HG02981 (cell line): ENCODE results near the gene GTF3C1.

Experiments used
- ATAC-seq: cut with Tn5 transposase; IDR thresholded peaks from one replicate; pipeline ENCODE4 v1.9.1; 2021; ENCODE audit warnings: mild to moderate bottlenecking, moderate library complexity; ENCODE audit not compliant: unreplicated experiment

GTF3C1 gene

DNA sequence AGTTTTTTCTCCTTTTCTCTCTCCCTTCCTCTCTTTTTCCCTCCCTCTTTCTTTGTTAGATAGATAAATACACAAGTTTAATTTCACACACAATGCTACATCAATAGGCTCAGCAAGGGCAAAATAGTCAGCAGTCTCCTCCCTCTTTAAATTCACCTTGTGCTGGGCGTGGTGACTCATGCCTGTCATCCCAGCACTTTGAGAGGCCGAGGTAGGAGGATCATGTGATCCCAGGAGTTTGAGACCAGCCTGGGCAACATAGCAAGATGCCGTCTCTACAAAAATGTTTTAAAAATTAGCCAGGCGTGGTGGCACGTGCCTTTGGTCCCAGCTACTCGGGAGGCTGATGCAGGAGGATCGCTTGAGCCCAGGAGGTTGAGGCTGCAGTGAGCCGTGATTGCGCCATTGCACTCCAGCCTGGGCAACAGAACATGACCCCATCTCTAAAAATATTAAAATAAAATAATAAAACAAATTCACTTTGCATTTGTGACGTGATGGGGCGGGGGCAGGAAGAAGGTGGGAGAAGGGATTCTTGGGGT, 120.3 kb downstream of the GTF3C1 start:
- no peak for ATAC-seq

GRCh38 chr16:27428026-27428785, 121.5 kb downstream of the GTF3C1 start:
- no peak for ATAC-seq

- ATAC-seq, result no peak
These were observed 122.2 kb downstream of the GTF3C1 start for GRCh38 chr16:27427538-27427937.

DNA sequence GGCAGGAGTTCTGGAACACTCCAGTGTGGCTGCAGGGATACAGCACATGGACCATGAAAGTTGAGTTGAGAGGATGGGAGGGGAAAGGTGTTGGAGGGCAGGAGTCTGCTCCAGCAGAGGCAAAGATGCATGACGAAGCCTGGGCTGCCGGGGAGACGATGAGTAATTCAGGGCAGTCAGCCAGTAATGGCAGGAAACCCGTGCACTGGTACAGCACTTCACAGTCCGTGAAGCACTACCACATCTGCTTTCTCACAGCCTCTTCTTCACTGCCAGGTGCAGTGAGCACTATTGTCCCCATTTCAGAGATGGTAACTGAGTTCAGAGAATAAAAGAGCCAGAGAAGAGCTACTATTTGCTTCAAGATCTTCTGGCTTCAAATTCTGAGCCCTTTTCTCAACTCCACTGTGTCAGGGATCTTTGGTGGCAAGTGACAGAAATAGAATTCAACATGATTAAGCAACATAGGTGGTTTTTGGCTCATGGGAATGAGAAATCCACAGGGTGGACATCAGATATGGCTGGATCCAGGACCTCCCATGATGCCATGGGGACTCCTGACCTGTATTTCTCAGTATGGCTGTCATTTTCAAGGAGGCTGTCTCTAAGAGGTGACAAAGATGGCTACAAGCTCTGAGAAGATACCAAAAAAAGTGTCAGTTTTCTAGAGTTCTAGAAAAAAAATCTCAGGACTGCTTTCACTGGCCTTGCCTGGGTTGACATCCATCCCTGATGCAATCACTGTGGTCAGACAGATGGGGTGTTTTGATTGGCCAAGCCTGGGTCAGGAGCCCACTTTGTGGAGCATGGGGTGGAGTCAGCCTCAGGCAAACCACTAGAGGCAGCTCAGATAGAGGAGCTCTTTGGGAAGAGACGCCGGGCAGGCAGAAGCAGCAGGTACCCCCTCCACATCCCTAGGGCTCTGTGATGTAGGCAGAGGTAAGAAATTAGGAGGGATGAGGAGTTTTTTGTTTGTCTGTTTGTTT, 123.0 kb downstream of the GTF3C1 start:
- ATAC-seq, result peak; percentile 66

GRCh38 chr16:27425961-27426360, 123.8 kb downstream of the GTF3C1 start:
- no peak for ATAC-seq

GRCh38 chr16:27424772-27425498, 124.8 kb downstream of the GTF3C1 start:
- no peak for ATAC-seq

DNA sequence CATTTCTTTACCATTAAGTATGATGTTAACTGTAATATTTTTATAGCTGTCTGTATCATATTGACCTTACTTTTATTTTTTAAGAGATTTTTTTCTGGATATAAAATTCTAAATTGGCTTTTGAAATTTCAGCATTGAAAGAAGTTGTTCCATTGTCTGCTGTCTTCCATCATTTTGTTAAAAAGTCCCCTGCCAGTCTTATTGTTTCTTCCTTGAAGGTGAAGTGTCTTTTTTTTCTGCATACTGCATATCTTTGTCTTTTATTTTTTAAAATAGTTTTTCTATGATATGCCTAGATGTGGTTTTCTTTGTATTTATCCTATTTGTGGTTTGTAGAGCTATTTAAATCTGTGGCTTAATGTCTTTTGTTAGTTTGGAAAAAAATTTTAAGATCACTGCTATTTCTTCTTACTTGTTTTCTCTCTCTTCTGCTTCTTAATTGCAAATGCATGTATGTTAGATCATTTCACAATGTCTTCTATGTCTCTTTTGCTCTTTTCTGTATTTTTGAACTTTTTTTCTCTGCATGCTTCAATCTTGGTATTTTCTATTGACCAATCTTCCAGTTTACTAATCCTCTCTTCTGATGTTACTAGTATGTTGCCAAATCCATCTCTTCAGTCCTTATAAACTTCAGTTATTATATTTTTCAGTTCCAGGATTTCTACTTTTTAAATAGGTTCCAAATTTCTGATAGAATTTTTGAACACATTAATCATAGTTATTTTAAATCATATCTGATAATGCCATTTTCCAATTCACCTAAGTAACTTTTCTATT, 127.6 kb downstream of the GTF3C1 start:
- no peak for ATAC-seq

- ATAC-seq, result no peak
These were observed 132.6 kb downstream of the GTF3C1 start for GRCh38 chr16:27417047-27417671.

- ATAC-seq, result no peak
These were observed 134.8 kb downstream of the GTF3C1 start for GRCh38 chr16:27414788-27415431.

DNA sequence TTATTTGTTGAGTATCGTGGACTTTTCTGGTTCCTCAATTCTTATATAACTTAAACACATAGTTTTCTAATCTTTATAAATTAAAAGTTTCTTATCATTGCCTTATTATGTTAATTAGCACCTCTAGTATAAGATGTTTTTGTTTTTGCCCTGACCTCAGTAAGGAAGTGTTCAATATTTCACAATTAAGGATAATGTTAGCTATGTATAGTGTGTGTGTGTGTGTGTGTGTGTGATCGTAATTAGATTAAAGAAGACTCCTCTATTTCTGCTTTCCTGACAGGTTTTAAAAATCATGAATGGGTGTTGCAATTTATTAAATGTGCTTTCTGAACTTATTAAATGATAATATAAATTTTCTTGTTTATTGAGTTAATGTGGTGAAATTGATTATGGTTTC, 135.8 kb downstream of the GTF3C1 start:
- no peak for ATAC-seq

DNA sequence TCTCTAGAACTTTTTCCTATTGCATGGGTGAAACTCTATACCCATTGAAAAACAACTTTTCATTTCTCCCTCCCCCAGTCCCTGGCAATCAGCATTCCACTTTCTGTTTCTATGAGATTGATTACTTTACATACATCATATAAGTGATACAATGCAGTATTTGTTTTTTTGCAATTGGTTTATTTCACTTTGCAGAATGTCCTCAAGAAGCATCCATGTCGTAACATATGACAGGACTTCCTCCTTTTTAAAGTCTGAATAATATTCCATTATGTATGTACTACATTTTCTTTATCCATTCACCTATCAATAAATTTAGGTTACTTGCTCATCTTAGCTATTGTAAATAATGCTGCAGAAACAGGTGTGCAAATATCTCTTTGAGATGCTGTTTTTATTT, 139.0 kb downstream of the GTF3C1 start:
- ATAC-seq, result no peak
